GM18870 (cell line): ENCODE data around the gene PRIM2.
"Not testable (repeated sequence)": the region's sequence is repeated elsewhere in the genome, so short reads cannot be mapped to it uniquely, and the experiment has no call there.

ENCODE experiments used
- ATAC-seq: cut with Tn5 transposase; IDR thresholded peaks from one replicate; pipeline ENCODE4 v1.9.1; 2021; ENCODE audit warnings: moderate library complexity; ENCODE audit not compliant: unreplicated experiment

Gene PRIM2

DNA sequence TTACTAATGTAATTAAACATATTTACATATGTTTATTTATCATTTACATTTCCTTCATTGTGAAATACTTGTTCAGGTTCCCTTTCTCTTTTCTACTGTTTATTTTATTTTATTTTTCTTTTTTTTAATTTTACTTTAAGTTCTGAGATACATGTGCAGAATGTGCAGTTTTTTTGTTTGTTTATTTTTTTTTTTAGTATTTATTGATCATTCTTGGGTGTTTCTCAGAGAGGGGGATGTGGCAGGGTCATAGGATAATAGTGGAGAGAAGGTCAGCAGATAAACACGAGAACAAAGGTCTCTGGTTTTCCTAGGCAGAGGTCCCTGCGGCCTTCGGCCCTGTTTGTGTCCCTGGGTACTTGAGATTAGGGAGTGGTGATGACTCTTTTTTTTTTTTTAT lies 8.7 kb upstream of the PRIM2 start:
- not testable (repeated sequence) for ATAC-seq

DNA sequence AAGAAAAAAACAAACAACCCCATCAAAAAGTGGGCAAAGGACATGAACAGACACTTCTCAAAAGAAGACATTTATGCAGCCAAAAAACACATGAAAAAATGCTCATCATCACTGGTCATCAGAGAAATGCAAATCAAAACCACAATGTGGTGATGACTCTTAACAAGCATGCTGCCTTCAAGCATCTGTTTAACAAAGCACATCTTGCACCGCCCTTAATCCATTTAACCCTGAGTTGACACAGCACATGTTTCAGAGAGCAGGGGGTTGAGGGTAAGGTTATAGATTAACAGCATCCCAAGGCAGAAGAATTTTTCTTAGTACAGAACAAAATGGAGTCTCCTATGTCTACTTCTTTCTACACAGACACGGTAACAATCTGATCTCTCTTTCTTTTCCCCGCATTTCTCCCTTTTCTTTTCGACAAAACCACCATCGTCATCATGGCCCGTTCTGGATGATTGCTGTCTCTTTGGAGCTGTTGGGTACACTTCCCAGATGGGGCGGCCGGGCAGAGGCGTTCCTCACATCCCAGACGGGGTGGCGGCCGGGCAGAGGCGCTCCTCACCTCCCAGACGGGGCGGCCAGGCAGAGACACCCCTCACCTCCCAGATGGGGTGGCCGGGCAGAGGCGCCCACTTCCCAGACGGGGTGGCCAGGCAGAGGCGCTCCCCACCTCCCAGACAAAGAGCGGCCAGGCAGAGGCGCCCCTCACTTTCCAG lies 7.2 kb upstream of the PRIM2 start:
- not testable (repeated sequence) for ATAC-seq

- no peak for ATAC-seq
Observed at GRCh38 chr6:57310817-57311157, 6.6 kb upstream of the PRIM2 start.

DNA sequence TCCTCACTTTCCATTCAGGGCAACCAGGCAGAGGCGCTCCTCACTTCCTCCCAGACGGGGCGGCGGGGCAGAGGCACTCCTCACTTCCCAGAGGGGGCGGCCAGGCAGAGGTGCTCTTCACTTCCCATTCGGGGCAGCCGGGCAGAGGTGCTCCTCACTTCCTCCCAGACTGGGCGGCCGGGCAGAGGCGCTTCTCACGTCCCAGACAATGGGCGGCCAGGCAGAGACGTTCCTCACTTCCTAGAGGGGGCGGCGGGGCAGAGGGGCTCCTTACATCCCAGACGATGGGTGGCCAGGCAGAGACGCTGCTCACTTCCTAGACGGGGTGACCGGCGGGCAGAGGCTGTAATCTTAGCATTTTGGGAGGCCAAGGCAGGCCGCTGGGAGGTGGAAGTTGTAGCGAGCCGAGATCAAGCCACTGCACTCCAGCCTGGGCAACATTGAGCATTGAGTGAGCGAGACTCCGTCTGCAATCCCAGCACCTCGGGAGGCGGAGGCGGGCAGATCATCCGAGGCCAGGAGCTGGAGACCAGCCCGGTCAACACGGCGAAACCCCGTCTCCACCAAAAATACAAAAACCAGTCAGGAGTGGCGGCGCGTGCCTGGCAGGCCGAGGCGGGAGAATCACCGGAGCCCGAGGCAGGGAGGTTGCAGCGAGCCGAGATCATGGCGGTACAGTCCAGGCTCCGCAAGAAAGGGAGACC lies 6.0 kb upstream of the PRIM2 start:
- ATAC-seq = not testable (repeated sequence)

GRCh38 chr6:57312004-57312345 lies 5.5 kb upstream of the PRIM2 start:
- ATAC-seq = no peak

- no peak for ATAC-seq
Observed at GRCh38 chr6:57313009-57313408, 4.4 kb upstream of the PRIM2 start.

GRCh38 chr6:57313711-57314471 lies 3.5 kb upstream of the PRIM2 start:
- ATAC-seq = no peak

DNA sequence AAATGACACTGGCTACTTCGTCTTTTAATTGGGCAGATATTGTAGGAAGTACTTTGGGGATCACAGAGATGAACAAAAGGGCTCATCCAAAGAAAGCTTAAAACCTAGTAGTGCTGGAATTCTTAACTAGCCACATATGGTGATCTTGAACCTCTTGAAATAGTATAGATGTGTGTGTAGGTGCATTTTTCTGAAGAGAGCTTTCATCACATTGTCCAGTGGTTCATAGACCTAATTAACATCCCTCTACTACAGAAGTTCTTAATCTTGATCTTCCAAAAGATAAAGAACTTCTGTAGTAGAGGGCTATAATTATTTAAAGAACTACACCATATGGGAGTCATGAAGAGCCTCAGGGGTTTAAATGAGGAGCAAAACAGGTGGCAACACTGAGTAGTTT lies 2.3 kb upstream of the PRIM2 start:
- ATAC-seq = no peak

- no peak for ATAC-seq
Observed at GRCh38 chr6:57315851-57316250, 1.6 kb upstream of the PRIM2 start.

DNA sequence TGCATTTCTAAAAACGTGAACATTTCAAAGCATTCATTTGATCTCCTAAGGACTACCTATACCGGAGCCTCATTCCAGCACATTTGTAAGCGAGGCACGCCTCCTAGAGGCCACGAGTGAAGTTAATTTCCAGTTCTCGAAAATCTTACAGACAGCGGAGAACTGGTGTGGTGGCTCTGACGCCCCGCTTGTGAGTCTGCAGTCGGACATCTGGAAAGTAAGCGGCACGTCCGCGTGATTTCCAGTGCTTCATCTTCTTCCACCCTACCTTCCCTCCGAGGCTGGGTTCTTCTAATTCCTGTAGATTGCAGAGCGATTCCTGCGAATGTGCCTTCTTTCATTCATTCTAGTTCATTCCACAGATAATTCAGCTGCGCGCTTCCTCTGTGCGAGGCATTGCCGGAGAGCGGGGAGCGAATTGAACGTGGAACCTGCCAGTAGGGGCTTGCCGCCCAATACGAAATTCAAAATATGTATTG lies 810 bp upstream of the PRIM2 start:
- peak; percentile 92 for ATAC-seq

GRCh38 chr6:57324538-57324937 lies 7.1 kb downstream of the PRIM2 start:
- no peak for ATAC-seq

DNA sequence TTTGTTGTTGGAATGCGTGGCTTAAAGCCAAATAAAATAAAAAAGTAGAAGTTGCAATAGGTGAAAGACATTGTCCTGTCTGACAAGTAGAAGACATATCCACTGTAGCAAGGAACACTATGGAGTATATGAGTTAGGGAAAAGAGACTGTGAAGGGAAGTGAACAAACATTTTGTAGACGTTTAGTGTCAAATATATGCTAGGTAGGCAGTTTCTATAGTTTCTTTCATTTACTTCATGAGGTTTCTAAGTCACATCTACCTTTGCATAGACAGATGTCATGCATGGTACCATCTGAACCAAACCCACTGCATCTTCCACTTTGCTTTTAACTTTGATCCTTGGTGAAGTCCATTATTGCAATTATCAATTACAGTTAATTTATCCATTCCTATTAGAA lies 9.9 kb downstream of the PRIM2 start:
- no peak for ATAC-seq

GRCh38 chr6:57328074-57328473 lies 10.6 kb downstream of the PRIM2 start:
- ATAC-seq = no peak

- no peak for ATAC-seq
Observed at GRCh38 chr6:57329933-57330332, 12.5 kb downstream of the PRIM2 start.

GRCh38 chr6:57342148-57342669 lies 24.8 kb downstream of the PRIM2 start:
- no peak for ATAC-seq

DNA sequence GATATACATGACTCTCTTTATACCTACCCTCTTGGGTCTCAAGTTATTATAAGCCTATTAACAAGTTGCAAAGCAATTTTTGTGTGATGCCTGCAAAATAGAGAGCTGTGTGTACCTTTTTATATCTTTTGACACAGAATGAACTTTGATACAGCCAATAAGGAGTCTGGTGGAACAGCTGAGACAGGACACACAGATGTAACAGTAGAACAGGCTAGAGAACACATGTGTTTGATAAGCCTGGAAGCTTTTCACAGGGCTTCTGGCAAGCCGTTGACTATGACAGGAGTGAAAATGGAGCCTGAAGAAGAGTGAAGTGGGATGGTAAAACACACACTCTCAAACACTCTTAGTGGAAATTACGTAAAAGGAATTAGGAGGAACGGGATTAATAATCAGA lies 25.9 kb downstream of the PRIM2 start:
- ATAC-seq = not testable (repeated sequence)

DNA sequence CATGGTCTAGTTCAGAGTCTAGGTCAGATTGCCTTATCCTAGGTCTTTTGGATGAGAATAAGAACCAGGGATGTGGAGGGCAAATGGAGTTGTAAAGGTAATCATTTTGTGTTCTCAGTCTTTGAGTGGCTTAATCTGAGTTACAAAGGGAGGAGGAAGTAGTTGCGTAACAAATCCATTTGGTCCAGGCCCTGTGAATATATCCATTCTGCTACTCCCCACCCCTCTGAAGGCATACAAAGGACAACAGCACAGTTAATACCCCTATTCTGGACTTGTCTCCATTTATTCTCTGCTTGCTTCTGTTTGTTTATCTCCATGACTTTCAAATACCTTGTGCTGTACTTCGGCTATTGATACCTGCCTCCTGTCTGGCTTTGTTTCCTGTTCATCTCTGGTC lies 29.3 kb downstream of the PRIM2 start:
- ATAC-seq = not testable (repeated sequence)

GRCh38 chr6:57347597-57347996 lies 30.2 kb downstream of the PRIM2 start:
- ATAC-seq = not testable (repeated sequence)

DNA sequence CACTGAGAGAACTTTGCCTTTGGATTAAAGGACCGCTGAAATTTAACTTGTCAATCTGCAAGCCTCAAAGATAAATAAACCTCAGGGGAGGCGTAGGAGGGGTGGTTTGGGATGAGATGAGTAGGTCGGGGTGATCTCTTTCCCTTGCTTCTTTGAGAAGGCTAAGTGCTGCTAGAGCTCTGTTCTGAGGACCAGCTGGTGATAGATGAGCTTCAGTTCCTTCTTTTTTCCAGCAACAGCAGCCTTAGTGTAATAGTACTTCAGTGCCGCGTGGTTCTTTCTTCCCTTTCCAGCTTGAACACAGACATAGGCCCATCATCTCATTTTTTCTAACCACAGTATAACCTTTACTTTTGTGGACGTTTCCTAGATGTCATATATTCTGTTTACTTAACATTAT lies 33.0 kb downstream of the PRIM2 start:
- peak; percentile 61 for ATAC-seq

- not testable (repeated sequence) for ATAC-seq
Observed at GRCh38 chr6:57352596-57352995, 35.2 kb downstream of the PRIM2 start.

GRCh38 chr6:57358319-57358718 lies 40.9 kb downstream of the PRIM2 start:
- ATAC-seq = not testable (repeated sequence)

DNA sequence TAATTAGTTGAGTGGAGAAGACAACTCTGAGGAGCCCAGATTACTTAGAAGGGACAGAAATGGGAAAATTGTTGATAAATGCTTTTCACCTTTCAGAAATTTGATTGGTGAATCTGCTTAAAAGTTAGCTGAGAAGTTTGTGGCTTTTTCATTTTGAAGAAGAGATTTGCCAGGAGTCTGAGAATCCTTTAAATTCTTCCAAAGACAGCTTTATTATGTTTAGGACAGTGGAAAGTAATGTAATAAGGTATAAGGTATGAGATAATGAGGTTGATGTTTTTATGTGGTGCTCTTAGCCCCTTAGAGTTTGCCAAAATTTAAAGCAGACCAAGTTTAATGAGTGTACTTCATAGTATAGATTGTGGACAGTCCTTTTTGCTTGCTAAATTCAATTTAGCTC lies 42.3 kb downstream of the PRIM2 start:
- ATAC-seq = not testable (repeated sequence)
